Vagina (tissue), 2 donors: Measurements from ENCODE around the gene SMIM32.

Experiments
- CTCF ChIP-seq, 3 experiments: fragments of 450-650 bp in 2 of 3; fragments of 200-600 bp in 1 of 3; sonication (generic) in 1 of 3; IDR thresholded peaks; one replicate each; pipeline ENCODE4 v1.5.1; 2017 to 2019; ENCODE audit warnings: antibody characterized with exemption in 3 of 3, mild to moderate bottlenecking in 2 of 3, moderate library complexity in 2 of 3
- POLR2A ChIP-seq, 2 donors: fragments of 450-650 bp; IDR thresholded peaks; one replicate each; pipeline ENCODE4 v1.6.1; 2017; ENCODE audit warnings: antibody characterized with exemption in 2 of 2, mild to moderate bottlenecking in 2 of 2, moderate library complexity in 2 of 2
- POLR2AphosphoS5 ChIP-seq, 2 donors: sonication (generic); formaldehyde crosslinking; IDR thresholded peaks; one replicate each; pipeline ENCODE4 v1.9.0; 2017; ENCODE audit warnings: antibody characterized with exemption in 2 of 2, mild to moderate bottlenecking in 2 of 2, low read depth in 1 of 2; ENCODE audit not compliant: insufficient read depth in 1 of 2

DNA sequence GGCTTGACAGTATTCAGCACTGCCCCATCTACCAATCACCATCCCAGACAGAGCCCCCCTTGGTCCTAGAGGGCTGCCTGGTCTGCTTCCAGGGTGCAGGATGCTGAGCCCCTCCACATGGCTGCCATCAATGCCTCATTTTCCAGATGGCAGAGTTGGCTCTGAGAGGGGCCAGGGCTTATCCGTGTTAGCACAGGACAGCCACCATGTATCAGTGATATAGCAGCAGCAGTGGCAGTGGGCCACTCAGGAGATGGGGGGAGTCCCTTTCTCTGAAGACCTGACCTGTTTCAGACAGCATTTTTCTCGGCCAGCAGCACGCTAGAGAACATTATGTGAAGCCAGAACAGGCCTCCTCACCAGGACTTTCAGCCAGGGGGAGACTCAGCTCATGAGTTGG is 1.6 kb upstream of the SMIM32 start:
- TF ChIP-seq CTCF (IDR thresholded peaks at IDR 0.05) (no peak), POLR2AphosphoS5 (IDR thresholded peaks at IDR 0.05; ENCODE audit: insufficient read depth in 1 of 2, low read depth in 1 of 2) (no peak), POLR2A (IDR thresholded peaks at IDR 0.05) (no peak)
